Mesenteric fat pad (tissue), 1 donor: ENCODE results near the gene F10. TPM values are rescaled to one million over a fixed set of nuclear protein-coding genes. Genes with fewer than 3 reads are reported as not detected.

Source experiments
- DNase-seq: peaks from one replicate; pipeline ENCODE4 v3.0.0-alpha.2; 2020; ENCODE audit warnings: low spot score
- total RNA-seq: library from RNA; stranded (reverse); fragmentation: NEBNext Ultra II Directional; extraction: Animal tissue kit (Norgen Biotek cat#: 25700); gene quantifications from one replicate; pipeline ENCODE4 v1.2.1, GENCODE V29; 2021
- donor health status: DM: yes; HTN: yes; CAD: no.

Gene F10
- total RNA-seq, 1 donor from 2014 or later: 6.6 TPM

DNA sequence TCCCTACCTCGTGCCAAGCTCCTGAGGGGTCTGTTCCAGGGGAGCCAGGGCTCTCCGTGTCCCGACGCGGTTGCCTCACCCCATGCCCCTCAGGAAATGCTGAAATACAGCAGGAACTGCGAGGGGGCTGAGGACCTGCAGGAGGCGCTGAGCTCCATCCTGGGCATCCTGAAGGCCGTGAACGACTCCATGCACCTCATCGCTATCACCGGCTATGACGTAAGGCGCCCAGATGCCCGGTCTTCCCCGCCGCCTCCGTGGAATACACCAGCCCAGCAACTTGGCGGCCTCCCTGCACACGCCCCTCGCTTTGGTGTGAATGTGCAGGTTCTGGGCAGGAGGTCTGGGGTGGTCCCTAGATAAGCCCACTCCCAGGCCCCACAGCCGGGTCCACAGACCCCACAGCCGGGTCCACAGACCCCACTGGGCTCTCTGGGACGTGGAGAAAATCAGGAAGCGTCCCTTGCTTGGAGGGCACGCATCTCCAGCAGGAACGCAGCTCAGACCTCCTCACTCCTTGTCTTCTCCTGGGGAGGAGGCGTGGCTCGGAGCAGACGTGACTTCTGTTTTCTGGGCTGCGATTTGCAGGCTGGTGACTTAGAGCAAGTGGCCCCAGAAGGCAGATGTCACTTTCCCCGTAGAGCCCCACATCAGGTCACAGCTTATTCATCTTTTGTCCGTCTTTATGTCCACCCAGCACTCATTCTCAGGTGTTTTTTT is 36.4 kb upstream of the F10 start:
- DNase-seq: no peak

DNA sequence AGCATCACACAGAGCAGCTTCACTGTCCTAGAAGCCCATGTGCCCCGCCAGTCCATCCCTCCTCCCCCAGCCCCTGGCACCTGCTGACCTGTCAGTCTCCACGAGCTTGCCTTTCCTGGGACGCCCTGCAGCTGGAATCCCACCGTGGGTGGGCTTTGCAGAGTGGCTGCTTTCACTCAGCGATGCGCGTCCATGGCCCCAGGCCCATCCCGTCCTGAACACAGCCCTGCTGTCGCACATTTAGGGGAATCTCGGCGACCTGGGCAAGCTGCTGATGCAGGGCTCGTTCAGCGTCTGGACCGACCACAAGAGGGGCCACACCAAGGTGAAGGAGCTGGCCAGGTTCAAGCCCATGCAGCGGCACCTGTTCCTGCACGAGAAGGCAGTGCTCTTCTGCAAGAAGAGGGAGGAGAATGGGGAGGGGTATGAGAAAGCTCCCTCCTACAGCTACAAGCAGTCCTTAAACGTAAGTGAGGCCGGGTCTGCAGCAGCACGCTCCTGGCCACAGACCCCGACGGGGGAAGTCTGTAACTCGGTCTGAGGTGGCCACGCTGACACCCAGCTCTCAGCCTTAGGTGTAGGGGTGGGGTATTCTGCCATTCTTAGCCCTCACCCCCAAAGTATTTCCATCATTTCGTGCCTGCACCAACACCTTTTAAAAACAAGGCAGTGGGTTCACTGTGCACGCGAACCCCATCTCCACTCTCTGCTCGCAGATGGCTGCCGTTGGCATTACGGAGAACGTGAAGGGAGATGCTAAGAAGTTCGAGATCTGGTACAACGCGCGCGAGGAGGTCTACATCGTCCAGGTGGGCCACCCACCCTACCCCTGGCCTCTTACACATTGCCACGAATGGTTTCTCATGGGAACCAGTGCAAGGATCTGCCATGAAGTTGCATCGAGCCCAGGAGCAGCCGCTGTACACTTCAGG is 35.3 kb upstream of the F10 start:
- DNase-seq: no peak

DNA sequence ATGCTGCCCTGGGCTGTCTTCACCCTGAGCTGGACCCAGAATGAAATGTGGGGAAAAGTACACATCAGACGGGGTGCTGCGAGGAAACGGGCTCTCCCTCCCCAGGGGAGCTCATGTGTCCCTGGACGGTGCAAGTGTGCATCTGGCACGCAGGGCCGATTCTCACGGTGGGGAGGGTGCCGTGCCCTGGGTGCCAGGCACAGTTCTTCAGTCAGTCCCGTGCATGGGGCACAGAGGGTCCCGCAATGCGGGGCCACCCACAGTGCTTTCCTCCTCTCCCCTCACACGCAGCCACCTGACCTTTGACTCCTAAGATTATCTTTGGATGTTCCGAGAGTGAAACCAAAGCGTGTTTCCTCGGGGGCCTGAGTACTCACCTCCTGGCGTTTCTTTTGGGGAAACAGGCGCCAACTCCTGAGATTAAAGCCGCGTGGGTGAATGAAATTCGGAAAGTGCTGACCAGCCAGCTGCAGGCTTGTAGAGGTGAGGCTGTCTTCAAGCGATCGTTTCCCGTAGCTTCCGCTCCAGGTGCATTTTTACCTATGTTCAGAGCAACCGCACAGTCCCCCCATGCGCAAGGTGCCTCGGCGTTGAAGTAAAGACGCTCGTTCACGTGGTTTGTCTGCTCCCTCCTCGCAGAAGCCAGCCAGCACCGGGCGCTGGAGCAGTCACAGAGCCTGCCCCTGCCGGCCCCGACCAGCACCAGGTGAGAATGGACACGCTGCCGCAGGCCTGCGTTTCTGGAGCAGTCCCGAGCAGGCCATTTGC is 34.5 kb upstream of the F10 start:
- DNase-seq: no peak

DNA sequence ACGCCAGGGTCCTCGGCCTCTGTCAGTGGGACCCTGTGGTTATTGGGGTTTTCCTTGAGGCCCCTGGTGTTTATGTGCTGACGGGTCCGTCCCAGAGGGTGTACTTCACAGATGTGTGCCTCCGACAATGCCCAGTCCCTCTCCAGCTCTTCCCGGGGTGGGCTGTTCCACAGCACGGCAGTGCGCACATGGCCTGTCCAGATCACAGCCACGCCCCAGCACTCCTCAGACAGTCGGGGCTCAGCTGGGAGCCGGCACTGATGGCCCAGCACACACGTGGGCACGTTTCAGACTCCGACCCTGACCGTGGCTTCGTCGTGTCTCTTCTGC is 33.9 kb upstream of the F10 start:
- no peak for DNase-seq

DNA sequence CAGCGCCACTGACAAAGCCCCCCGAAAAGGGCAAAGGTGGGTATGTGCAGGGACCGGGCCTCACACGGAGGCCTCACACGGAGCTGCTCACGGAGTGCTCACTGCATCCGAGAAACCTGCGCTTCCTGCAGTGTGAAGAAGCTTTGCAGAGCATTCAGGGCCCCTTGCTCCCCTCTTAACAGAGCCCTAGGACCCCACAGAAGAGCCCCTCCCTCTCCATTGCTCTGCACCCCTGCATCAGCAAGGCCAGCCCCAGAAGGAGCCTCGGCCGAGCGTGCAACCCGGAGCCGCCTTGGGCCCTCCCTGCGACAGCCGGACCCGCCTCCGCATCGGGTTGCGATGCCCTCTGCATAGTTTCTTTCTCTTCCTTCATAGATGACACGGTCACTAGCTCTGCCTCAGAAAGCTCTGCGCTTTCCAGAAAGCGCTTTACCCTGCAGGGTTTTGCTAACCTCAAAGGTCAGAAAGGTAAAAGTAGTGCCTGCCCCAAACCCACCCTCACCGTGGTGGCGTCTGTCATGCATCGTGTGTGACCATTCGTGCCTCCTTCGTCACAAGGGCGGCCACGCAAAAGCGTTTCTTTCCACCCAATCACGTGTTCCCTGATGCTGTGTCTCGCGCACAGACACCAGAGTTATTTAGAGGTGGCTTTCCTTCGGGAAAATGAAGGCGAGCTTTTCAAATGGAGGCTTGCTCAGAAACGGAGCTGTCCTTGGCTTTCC is 32.7 kb upstream of the F10 start:
- no peak for DNase-seq

DNA sequence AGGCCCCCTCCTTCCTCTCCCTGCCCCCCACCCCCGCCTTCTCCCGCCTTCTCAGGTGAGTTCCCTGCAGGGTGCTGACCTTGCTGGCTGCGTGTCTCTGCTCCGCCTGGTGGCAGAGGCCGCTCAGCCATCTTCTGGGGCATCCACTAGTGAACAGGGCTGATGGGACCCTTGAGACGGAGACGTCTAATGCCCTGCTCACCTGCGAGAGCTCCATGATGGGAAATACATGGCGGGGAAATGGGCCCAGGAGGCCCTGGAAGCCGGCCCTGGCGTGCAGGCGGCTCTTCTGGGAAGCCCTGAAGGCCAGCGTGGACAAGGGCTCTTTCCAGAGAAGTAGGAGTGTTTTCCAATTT is 32.2 kb upstream of the F10 start:
- no peak for DNase-seq

DNA sequence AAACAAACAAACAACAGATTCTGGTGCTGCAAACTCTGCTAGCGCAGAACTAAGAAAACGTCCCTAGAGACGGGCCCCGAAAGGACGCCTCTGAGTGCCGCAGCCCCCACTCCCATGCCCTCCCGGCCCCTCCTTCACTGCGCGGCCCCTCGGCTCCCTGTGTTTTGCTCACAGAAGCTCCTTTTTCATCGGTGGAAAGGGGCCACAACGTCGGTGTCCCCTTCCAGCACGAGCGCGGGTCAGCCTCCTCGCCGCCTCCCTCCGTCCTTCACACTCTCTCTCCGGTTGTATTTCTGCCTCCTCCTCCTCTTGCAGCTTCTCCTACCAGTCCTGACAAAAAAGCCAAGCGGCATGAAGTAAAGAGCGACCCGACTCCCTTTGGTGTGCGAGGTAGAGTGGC is 31.8 kb upstream of the F10 start:
- no peak for DNase-seq

DNA sequence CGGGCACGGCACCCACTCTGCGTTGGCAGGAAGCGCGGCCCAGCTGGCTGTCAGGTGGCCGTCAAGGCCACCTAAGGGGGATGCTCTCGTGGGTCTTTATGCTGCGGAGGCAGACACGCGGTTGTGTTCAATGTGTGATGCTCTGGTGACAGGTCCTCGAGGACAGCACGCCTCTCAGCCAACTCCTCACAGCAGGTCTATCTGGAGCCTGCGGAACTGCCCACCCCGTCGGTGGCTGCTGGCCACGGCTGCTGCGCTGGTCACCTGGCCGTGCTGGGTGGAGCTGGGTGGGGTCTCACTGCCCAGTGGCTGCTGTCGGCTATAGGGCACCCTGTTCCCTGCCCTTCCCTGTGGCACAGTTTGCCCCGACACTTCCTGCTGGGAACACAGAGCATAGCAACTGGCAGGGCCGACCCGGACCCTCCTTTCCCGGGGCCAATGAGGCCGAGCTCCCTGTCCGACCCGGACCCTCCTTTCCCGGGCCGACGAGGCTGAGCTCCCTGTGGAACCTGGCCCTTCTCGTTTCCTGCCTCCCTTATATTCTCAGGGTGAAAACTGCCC is 31.3 kb upstream of the F10 start:
- no peak for DNase-seq

DNA sequence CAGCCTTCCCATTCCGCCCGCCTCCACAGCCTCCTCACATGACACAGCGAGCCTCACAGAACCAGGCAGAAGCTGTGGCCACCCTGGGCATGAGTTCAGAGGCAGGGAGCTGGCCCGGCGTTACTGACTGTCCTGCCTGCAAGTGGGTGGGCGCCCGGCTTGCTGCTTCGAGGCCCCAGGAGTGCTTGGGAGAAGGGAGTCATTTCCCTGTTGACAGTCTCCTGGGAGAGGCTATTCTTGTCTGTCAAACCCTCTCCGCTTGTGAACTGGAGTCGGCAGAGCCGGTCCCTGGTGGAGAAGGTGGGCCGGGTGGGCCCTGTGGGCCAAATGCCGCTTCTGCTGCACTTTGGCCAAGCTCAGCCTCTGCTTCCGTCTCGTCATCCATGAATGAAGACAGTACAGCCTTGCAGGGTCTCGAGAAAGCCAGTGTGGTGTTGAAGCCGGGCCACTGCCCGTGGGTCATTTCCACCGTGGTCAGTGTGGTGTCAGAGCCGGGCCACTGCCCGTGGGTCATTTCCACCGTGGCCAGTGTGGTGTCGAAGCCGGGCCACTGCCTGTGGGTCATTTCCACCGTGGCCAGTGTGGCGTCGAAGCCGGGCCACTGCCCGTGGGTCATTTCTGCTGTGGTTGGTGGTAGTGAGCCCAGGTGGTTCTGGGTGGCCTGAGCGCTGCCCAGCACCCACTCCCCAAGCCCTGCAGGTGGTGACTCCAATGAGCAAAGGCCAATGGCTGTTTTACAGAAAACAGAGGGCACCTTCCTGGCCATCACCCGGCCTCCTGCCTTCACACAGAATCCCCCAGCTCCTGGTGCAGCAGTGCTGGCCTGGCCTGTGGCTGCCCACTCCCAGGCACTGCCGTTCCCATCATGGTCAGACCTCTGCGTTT is 30.5 kb upstream of the F10 start:
- no peak for DNase-seq

DNA sequence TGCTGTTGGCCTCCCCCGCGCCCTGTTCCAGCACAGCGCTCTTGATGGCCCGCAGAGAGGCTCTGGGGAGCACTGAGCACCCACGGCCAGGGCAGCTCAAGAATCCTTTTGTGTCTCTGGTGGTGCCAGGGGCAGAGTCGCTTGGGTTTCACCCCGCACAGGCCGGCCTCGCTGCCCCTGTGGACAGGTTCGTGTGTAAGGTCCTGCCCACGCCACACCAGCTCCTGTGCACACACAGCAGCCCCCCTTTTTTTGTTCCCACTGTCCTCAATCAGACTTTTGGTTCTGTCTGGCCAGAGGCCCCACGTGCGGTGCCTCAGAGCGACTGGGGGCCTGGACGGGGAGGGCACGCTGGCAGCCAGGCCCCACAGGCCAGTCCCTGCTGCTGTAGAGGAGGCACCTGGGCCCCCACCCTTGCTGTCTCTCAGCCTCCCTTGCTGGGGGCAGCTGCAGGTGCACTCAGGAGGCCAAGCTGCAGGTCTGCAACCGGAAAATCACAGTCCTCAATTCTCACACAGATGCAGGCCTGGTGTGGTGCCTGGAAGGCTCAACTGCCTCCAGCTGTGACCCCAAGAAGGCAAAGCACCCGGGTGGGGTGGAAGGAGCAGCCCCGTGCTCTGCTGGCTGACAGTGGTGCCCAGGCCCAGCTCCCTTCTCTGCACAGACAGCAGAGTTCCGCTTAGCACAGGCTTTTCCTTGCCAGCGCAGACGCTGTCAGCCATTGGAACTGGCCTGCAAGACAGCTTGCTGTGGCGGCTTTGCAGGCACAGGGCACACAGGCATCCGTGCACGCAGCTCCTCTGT is 29.6 kb upstream of the F10 start:
- DNase-seq: no peak

DNA sequence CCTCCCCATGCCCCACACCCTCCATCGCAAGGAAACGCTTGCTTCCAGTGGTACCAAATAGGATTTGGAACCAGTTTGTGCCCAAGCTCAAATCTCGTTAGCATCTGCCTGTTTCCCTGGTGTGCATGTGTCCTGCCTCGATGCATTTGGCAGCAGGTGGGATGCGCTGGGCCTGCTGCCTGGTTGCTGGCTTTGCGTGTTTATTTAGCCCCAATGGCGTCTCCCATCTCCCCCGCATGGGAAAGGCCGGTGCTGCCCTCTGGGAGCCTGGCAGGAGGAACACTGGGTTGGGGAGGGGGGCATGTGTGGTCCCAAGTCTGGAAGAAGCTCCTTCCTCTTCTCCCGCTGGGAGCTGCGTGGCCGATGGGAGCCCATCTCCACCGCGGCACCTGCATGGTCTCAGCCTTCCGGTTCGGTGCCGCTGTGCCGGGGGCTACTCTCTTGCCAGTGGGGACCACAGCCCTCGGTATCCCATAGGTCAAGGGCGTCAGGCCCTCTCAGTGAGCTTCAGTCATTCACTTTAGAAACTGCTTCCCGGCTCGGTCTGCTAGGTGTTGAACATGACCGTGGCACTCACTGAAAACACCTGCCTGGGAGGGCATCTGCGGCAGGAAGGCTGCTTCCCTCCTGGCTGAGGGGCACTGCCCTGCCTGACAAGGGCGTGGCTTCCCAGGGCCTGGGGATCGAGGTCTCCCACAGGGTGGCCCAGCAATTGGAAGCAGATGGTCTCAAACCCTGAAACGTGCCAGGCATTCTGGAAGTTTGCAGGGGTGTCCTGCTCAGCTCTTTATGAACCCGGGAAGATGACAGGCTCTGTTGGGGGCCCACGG is 28.8 kb upstream of the F10 start:
- DNase-seq: no peak

DNA sequence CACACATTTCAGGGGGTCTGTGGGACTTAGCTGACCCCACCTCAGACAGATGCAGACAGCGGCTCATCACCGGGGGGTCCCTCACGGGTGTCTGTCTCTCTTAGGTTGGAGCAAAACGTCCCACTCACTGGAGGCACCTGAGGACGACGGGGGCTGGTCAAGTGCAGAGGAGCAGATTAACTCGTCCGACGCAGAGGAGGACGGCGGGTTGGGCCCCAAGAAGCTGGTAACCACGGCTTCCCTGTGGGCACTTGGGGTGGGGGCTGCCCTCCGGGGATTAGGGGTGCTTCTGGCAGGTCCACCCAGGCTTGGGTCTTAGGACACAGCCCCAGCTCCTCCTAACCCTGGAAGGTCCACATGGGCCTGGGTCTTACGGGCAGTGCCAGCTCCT is 28.2 kb upstream of the F10 start:
- no peak for DNase-seq

DNA sequence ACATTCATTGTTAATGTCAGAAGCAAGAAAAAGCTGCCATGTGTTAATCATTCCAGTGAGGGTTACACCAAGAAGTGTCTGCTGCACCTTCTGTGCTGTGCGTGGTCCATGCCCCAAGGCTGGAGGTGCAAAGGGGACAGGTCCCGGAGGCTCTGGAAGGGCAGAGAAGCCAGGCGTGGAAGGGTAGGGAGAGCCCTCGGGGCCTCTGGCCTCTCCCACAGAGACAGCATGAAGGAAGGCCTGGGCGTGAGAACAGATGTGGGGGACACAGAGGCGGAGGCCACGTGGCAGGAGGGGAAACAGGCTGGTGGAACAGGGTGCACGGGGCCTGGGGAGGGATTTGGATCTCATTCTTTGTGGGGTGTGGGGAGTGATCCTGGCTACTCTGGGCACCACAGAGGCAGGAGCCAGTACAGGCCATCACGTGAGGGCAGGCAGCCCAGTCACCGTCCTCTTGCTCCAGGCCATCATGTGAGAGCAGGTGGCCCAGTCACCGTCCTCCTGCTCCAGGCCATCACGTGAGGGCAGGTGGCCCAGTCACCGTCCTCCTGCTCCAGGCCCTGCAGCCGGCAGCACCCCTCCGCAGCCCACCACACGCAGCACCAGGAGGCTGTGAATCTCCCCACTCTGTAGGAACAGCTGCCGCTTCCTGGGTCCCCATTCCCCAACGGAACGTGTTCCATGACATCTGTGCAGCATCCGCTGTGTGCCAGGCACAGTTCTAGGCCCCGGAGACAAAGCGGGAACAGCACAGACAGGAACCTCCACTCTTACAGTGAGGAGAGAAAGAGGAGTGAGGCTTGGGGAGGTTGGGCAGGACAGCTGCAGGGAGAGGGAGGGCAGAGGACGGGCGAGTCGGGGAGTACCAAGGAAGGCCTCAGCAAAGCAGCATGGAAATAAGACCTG is 27.2 kb upstream of the F10 start:
- no peak for DNase-seq

DNA sequence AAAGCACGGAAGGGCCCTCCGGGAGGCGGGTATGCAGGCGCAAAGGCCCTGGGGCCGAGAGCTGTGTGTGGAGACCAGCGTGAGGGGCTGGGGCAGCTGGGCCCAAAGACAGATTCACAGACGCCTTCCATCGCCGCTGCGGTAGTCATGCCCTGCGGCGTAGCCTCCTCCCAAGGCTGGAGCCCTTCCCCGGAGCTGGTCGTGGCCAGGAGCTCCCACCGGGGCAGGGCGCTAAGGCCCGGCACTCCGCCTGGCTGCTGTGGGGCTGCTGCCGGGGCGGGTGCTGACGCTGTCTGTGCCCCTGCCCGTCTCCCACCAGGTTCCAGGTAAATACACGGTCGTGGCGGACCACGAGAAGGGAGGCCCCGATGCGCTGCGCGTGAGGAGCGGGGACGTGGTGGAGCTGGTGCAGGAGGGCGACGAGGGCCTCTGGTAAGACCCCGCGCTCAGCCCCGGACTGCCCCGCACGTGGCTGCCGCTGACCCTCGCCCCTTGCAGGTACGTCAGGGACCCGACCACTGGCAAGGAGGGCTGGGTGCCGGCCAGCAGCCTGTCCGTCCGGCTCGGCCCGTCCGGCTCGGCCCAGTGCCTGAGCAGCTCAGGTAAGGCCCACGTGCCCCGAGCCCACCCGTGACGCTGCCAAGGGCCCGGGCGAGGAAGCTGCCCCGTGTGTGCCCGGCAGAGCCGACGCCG is 26.4 kb upstream of the F10 start:
- no peak for DNase-seq

DNA sequence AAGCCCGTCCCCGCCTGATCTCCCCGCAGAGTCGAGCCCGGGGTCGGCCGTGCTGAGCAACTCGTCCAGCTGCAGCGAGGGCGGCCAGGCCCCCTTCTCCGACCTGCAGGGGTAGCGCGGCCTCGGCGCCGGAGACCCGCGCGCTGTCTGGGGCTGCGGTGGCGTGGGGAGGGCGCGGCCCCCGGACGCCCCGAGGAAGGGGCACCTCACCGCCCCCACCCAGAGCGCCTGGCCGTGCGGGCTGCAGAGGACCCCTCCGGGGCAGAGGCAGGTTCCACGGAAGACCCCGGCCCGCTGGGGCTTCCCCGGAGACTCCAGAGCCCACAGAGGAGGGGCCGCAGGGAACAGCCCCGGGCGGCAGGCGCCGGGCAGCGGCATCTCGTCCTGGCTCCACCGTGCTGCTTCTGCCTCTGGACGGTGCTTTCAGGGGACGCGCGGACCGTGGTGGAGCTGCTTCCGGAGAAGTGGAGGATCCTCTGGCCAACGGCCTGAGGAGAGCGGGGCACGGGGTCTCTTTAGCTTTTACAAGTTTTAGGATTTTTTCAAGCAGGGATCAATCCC is 25.8 kb upstream of the F10 start:
- no peak for DNase-seq

DNA sequence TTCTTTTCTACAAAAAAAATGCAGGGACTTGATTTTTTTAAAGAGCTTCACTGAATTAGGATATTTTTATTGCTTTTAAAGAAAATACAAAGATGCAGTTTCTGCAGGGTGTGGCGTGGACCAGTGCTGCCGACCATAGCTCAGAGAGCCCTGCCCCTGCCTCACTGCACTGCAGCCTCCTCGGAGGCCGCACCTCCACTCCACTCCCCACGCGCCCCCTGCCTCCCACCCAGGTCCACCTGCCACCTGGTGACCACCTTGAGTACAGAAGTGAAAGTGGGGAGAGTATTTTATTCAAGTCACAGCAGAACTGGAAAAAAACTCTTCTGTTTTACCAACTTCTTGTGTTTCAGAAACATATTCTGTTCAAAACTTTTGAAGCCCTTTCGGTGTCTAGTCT is 24.9 kb upstream of the F10 start:
- no peak for DNase-seq
